ENCODE measurements around the gene SDCBP2.
"Not testable (repeated sequence)": the region's sequence is repeated elsewhere in the genome, so short reads cannot be mapped to it uniquely, and the experiment has no call there.

Gene SDCBP2

GRCh38 chr20:1346315-1346969, 17.5 kb upstream of the SDCBP2 start:
- Histone ChIP-seq H3K4me1 (ENCODE audit: control insufficient read depth, insufficient read depth, low read length) (no peaks in the 10 kb centered on the region), H3K27ac (ENCODE audit: low read depth, low read length) (no peak overlapping the region), H3K9ac (ENCODE audit: low read length) (no peak overlapping the region), H3K27me3 (ENCODE audit: control insufficient read depth, insufficient read depth, low read length) (no peaks in the 10 kb centered on the region), H3K4me3 (ENCODE audit: low read length) (no peak overlapping the region), H3K36me3 (ENCODE audit: control insufficient read depth, insufficient read depth, low read length) (no peaks in the 10 kb centered on the region)

GRCh38 chr20:1345756-1346093, 16.8 kb upstream of the SDCBP2 start:
- no peaks in the 10 kb centered on the region for H3K27me3 ChIP-seq (ENCODE audit: control insufficient read depth, insufficient read depth, low read length)
- H3K9ac ChIP-seq (ENCODE audit: low read length) = no peak overlapping the region
- H3K36me3 ChIP-seq (ENCODE audit: control insufficient read depth, insufficient read depth, low read length) = no peaks in the 10 kb centered on the region
- H3K4me3 ChIP-seq (ENCODE audit: low read length) = no peak overlapping the region
- no peak overlapping the region for H3K27ac ChIP-seq (ENCODE audit: low read depth, low read length)
- H3K4me1 ChIP-seq (ENCODE audit: control insufficient read depth, insufficient read depth, low read length) = no peaks in the 10 kb centered on the region

GRCh38 chr20:1345030-1345755, 16.3 kb upstream of the SDCBP2 start:
- Histone ChIP-seq H3K4me1 (ENCODE audit: control insufficient read depth, insufficient read depth, low read length) (no peaks in the 10 kb centered on the region), H3K27ac (ENCODE audit: low read depth, low read length) (no peak overlapping the region), H3K4me3 (ENCODE audit: low read length) (no peak overlapping the region), H3K36me3 (ENCODE audit: control insufficient read depth, insufficient read depth, low read length) (no peaks in the 10 kb centered on the region), H3K27me3 (ENCODE audit: control insufficient read depth, insufficient read depth, low read length) (no peaks in the 10 kb centered on the region), H3K9ac (ENCODE audit: low read length) (no peak overlapping the region)

GRCh38 chr20:1343446-1344124, 14.6 kb upstream of the SDCBP2 start:
- H3K27ac ChIP-seq (ENCODE audit: low read depth, low read length) = not testable (repeated sequence)

GRCh38 chr20:1341561-1342265, 12.8 kb upstream of the SDCBP2 start:
- H3K9ac ChIP-seq (ENCODE audit: low read length) = no peak overlapping the region
- H3K4me3 ChIP-seq (ENCODE audit: low read length) = no peak overlapping the region
- H3K27me3 ChIP-seq (ENCODE audit: control insufficient read depth, insufficient read depth, low read length) = no peaks in the 10 kb centered on the region
- no peaks in the 10 kb centered on the region for H3K36me3 ChIP-seq (ENCODE audit: control insufficient read depth, insufficient read depth, low read length)
- no peak overlapping the region for H3K27ac ChIP-seq (ENCODE audit: low read depth, low read length)
- no peaks in the 10 kb centered on the region for H3K4me1 ChIP-seq (ENCODE audit: control insufficient read depth, insufficient read depth, low read length)

More at GRCh38 chr20:1343446-1344124, 14.6 kb upstream of the SDCBP2 start:
- H3K4me1 ChIP-seq (ENCODE audit: control insufficient read depth, insufficient read depth, low read length); H3K4me3 ChIP-seq (ENCODE audit: low read length); H3K27me3 ChIP-seq (ENCODE audit: control insufficient read depth, insufficient read depth, low read length); H3K36me3 ChIP-seq (ENCODE audit: control insufficient read depth, insufficient read depth, low read length); H3K9ac ChIP-seq (ENCODE audit: low read length): not testable (repeated sequence)

GRCh38 chr20:1338801-1339200, 9.9 kb upstream of the SDCBP2 start:
- H3K4me1 ChIP-seq (ENCODE audit: control insufficient read depth, insufficient read depth, low read length) = no peaks in the 10 kb centered on the region
- no peak overlapping the region for H3K4me3 ChIP-seq (ENCODE audit: low read length)
- no peaks in the 10 kb centered on the region for H3K27me3 ChIP-seq (ENCODE audit: control insufficient read depth, insufficient read depth, low read length)
- no peaks in the 10 kb centered on the region for H3K36me3 ChIP-seq (ENCODE audit: control insufficient read depth, insufficient read depth, low read length)
- H3K9ac ChIP-seq (ENCODE audit: low read length) = no peak overlapping the region
- no peak overlapping the region for H3K27ac ChIP-seq (ENCODE audit: low read depth, low read length)

GRCh38 chr20:1338096-1338495, 9.2 kb upstream of the SDCBP2 start:
- Histone ChIP-seq H3K9ac (ENCODE audit: low read length) (no peak overlapping the region), H3K27ac (ENCODE audit: low read depth, low read length) (no peak overlapping the region), H3K27me3 (ENCODE audit: control insufficient read depth, insufficient read depth, low read length) (no peaks in the 10 kb centered on the region), H3K4me1 (ENCODE audit: control insufficient read depth, insufficient read depth, low read length) (no peaks in the 10 kb centered on the region), H3K4me3 (ENCODE audit: low read length) (no peak overlapping the region), H3K36me3 (ENCODE audit: control insufficient read depth, insufficient read depth, low read length) (no peaks in the 10 kb centered on the region)

- H3K4me1 ChIP-seq (ENCODE audit: control insufficient read depth, insufficient read depth, low read length) = no peaks in the 10 kb centered on the region
- H3K9ac ChIP-seq (ENCODE audit: low read length) = no peak overlapping the region
- H3K4me3 ChIP-seq (ENCODE audit: low read length) = no peak overlapping the region
- no peaks in the 10 kb centered on the region for H3K36me3 ChIP-seq (ENCODE audit: control insufficient read depth, insufficient read depth, low read length)
- no peak overlapping the region for H3K27ac ChIP-seq (ENCODE audit: low read depth, low read length)
- H3K27me3 ChIP-seq (ENCODE audit: control insufficient read depth, insufficient read depth, low read length) = no peaks in the 10 kb centered on the region
These were observed 8.5 kb upstream of the SDCBP2 start for GRCh38 chr20:1337441-1337840.

GRCh38 chr20:1336699-1337367, 7.9 kb upstream of the SDCBP2 start:
- H3K4me3 ChIP-seq (ENCODE audit: low read length) = no peak overlapping the region
- no peaks in the 10 kb centered on the region for H3K27me3 ChIP-seq (ENCODE audit: control insufficient read depth, insufficient read depth, low read length)
- no peak overlapping the region for H3K9ac ChIP-seq (ENCODE audit: low read length)
- no peaks in the 10 kb centered on the region for H3K4me1 ChIP-seq (ENCODE audit: control insufficient read depth, insufficient read depth, low read length)
- H3K27ac ChIP-seq (ENCODE audit: low read depth, low read length) = no peak overlapping the region
- no peaks in the 10 kb centered on the region for H3K36me3 ChIP-seq (ENCODE audit: control insufficient read depth, insufficient read depth, low read length)

GRCh38 chr20:1335961-1336698, 7.2 kb upstream of the SDCBP2 start:
- no peaks in the 10 kb centered on the region for H3K4me1 ChIP-seq (ENCODE audit: control insufficient read depth, insufficient read depth, low read length)
- H3K36me3 ChIP-seq (ENCODE audit: control insufficient read depth, insufficient read depth, low read length) = no peaks in the 10 kb centered on the region
- H3K27me3 ChIP-seq (ENCODE audit: control insufficient read depth, insufficient read depth, low read length) = no peaks in the 10 kb centered on the region
- H3K27ac ChIP-seq (ENCODE audit: low read depth, low read length) = no peak overlapping the region
- no peak overlapping the region for H3K9ac ChIP-seq (ENCODE audit: low read length)
- no peak overlapping the region for H3K4me3 ChIP-seq (ENCODE audit: low read length)

GRCh38 chr20:1334761-1335160, 5.8 kb upstream of the SDCBP2 start:
- Histone ChIP-seq H3K9ac (ENCODE audit: low read length) (no peak overlapping the region), H3K27me3 (ENCODE audit: control insufficient read depth, insufficient read depth, low read length) (no peaks in the 10 kb centered on the region), H3K36me3 (ENCODE audit: control insufficient read depth, insufficient read depth, low read length) (no peaks in the 10 kb centered on the region), H3K4me1 (ENCODE audit: control insufficient read depth, insufficient read depth, low read length) (no peaks in the 10 kb centered on the region), H3K27ac (ENCODE audit: low read depth, low read length) (no peak overlapping the region), H3K4me3 (ENCODE audit: low read length) (no peak overlapping the region)
